ENCODE results near the gene MAD1L1.

- TF ChIP-seq EZH2 (IDR thresholded peaks at IDR 0.05; ENCODE audit: low read depth) (no peak), CTCF (conservative IDR thresholded peaks at IDR 0.05) (no peak)
These were observed 346.2 kb downstream of the MAD1L1 start for GRCh38 chr7:1886361-1887064.

Measured in PC-9 (cell line).